Measurements from ENCODE around the gene SBF2. TPM values are rescaled to one million over a fixed set of nuclear protein-coding genes. Genes with fewer than 3 reads are reported as not detected.

The SBF2 gene
- total RNA-seq, 4 donors from 2014 or later, result 19.3 to 28.1 (median 25.8) TPM

DNA sequence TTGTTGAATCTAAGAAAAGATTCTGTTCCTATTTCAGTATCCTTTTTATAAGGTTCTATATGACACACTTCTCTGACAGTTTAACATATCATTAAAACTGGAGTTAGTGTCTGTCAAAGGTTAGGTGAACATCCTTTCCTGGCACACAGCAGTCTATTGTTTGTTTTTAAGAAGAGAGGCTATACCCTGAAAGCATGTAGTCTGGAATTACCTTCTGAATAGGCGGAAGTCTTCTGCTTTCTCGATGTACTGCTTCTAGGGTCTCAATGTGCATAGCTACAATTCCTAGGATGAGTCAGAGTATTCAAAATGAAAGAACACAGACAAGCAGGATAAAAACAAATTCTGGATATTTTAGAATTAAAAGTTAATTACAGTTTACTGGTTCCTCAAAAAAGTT, 441.6 kb downstream of the SBF2 start:
- in situ Hi-C loops (cut with MboI; ENCODE audit: low sequenced_read_pairs in 4 of 4), result loop anchor here in 2 of 4 donors (25.0 kb wide), 1 partner anchor 460 kb away; the partner anchor contains the start of gene ADM (in 2 of the 2)
- no peak for ATAC-seq

DNA sequence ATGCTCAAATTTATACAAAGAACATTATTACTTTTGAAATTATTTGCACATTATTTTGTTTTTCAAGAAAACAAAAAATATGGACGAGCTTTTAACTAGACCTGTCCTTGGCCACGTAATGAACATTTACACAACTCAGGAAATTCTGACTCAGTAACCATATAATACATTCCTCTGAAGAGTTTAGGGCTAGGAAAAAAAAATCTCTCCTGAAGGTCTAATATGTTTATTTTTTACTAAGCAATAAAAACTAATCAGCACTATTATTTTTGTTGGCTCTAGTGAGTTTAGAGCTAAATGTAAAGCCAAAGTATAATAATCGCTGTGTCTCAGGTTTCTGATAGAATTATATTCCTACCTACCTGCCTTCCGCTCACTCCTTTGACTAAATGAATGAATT, 442.7 kb downstream of the SBF2 start:
- Histone ChIP-seq H3K4me3 (no peak overlapping the region), H3K9me3 (no peaks in the 10 kb centered on the region), H3K27ac (no peak overlapping the region), H3K36me3 (peaks cover 0 to 24% of the 10 kb centered on the region in 2 donors), H3K27me3 (no peaks in the 10 kb centered on the region), H3K4me1 (no peaks in the 10 kb centered on the region)
- in situ Hi-C loops (cut with MboI; ENCODE audit: low sequenced_read_pairs in 4 of 4) (loop anchor here in 2 of 4 donors (25.0 kb wide), 1 partner anchor 461 kb away; the partner anchor contains the start of gene ADM (in 2 of the 2)), intact Hi-C loops (cut with DNase I; ENCODE audit: low total_unique reads) (no loop called here)
- no peak for TF ChIP-seq POLR2A (IDR thresholded peaks at IDR 0.05)
- TF ChIP-seq, protein P1, sequence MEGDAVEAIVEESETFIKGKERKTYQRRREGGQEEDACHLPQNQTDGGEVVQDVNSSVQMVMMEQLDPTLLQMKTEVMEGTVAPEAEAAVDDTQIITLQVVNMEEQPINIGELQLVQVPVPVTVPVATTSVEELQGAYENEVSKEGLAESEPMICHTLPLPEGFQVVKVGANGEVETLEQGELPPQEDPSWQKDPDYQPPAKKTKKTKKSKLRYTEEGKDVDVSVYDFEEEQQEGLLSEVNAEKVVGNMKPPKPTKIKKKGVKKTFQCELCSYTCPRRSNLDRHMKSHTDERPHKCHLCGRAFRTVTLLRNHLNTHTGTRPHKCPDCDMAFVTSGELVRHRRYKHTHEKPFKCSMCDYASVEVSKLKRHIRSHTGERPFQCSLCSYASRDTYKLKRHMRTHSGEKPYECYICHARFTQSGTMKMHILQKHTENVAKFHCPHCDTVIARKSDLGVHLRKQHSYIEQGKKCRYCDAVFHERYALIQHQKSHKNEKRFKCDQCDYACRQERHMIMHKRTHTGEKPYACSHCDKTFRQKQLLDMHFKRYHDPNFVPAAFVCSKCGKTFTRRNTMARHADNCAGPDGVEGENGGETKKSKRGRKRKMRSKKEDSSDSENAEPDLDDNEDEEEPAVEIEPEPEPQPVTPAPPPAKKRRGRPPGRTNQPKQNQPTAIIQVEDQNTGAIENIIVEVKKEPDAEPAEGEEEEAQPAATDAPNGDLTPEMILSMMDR (IDR thresholded peaks at IDR 0.05 in 4 of 5, conservative IDR thresholded peaks at IDR 0.05 in 1 of 5), result no peak
- ATAC-seq (no peak), DNase-seq (no peak)

More for the DNA sequence above, 441.6 kb downstream of the SBF2 start:
- TF ChIP-seq POLR2A (IDR thresholded peaks at IDR 0.05), result no peak
- TF ChIP-seq, protein P1 (IDR thresholded peaks at IDR 0.05 in 4 of 5, conservative IDR thresholded peaks at IDR 0.05 in 1 of 5), result no peak
- no peak overlapping the region for H3K27ac ChIP-seq
- H3K9me3 ChIP-seq, result no peaks in the 10 kb centered on the region
- H3K4me1 ChIP-seq, result no peaks in the 10 kb centered on the region
- no peak overlapping the region for H3K4me3 ChIP-seq
- no peaks in the 10 kb centered on the region for H3K27me3 ChIP-seq
- peaks cover 0 to 23% of the 10 kb centered on the region in 2 donors for H3K36me3 ChIP-seq
- intact Hi-C loops (cut with DNase I; ENCODE audit: low total_unique reads), result no loop called here
- DNase-seq, result no peak

DNA sequence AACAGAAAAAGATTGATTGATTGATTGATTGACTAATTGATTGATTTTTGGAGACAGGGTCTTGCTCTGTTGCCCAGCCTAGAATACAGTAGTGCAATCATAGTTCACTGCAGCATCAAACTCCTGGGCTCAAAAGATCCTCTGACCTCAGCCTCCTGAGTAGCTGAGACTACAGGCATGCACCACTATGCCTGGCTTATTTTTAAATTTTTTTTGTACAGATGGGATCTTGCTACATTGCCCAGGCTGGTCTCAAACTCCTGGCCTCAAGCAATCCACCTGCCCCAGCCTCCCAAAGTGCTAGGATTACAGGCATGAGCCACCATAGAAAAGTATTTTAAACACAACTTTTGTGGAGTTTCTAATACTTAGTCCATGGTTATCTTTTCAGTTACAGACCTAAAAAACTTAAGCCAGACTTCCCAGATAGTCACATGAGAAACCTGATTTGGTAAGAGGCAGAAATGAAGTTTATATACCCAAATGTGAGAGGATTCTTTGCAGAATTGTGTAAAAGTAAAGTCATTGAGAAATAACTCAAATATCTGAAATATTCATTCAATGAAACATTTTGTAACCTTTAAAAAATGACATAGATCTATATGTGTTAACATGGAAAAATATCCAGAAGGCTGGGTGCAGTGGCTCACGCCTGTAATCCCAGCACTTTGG, 443.7 kb downstream of the SBF2 start:
- DNase-seq (no peak), ATAC-seq (no peak)
- no peak overlapping the region for H3K4me3 ChIP-seq
- no peak for TF ChIP-seq POLR2A (IDR thresholded peaks at IDR 0.05)
- TF ChIP-seq, protein P1 (IDR thresholded peaks at IDR 0.05 in 4 of 5, conservative IDR thresholded peaks at IDR 0.05 in 1 of 5), result no peak
- H3K27ac ChIP-seq, result no peak overlapping the region
- H3K4me1 ChIP-seq, result no peaks in the 10 kb centered on the region
- H3K27me3 ChIP-seq, result no peaks in the 10 kb centered on the region
- H3K36me3 ChIP-seq, result peaks cover 0 to 24% of the 10 kb centered on the region in 2 donors
- H3K9me3 ChIP-seq, result no peaks in the 10 kb centered on the region
- in situ Hi-C loops (cut with MboI; ENCODE audit: low sequenced_read_pairs in 4 of 4) (loop anchor here in 2 of 4 donors (25.0 kb wide), 1 partner anchor 462 kb away; the partner anchor contains the start of gene ADM (in 2 of the 2)), intact Hi-C loops (cut with DNase I; ENCODE audit: low total_unique reads) (no loop called here)

DNA sequence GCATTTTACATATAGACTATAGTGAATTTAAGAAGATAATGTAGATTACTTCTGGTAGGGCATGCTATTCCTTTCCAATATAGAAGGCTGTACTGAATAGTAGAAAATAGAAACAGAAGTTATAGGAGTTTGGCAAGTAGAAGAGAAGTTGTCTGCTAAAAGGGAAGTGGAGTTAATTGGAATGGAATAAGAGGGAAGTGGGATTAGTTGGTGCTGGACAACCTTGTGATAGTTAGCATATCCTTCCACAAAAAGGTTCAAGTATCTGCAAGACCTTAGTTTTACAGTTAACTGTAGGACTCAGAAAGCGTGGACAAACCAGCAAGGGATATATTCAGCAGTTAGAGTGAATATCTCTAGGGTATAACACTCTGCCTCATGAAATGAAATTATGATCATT, 444.6 kb downstream of the SBF2 start:
- DNase-seq (no peak), ATAC-seq (no peak)
- no peak overlapping the region for H3K27ac ChIP-seq
- TF ChIP-seq POLR2A (IDR thresholded peaks at IDR 0.05), result no peak
- TF ChIP-seq, protein P1 (IDR thresholded peaks at IDR 0.05 in 4 of 5, conservative IDR thresholded peaks at IDR 0.05 in 1 of 5), result no peak
- H3K4me3 ChIP-seq, result no peak overlapping the region
- H3K27me3 ChIP-seq, result no peaks in the 10 kb centered on the region
- no peaks in the 10 kb centered on the region for H3K9me3 ChIP-seq
- intact Hi-C loops (cut with DNase I; ENCODE audit: low total_unique reads), result no loop called here
- in situ Hi-C loops (cut with MboI; ENCODE audit: low sequenced_read_pairs in 4 of 4), result no loop called here
- no peaks in the 10 kb centered on the region for H3K4me1 ChIP-seq
- H3K36me3 ChIP-seq, result peaks cover 0 to 25% of the 10 kb centered on the region in 2 donors

Data from gastrocnemius medialis (tissue), 4 donors.